GM21526 (cell line): ENCODE measurements around the gene SLC25A45.

ENCODE experiments used
- ATAC-seq: cut with Tn5 transposase; IDR thresholded peaks from one replicate; pipeline ENCODE4 v1.9.1; 2021; ENCODE audit warnings: moderate library complexity; ENCODE audit not compliant: unreplicated experiment, low FRiP score

SLC25A45 gene

GRCh38 chr11:65327021-65327420, 55.4 kb downstream of the SLC25A45 start:
- no peak for ATAC-seq

- no peak for ATAC-seq
Measured at GRCh38 chr11:65325435-65325834, 57.0 kb downstream of the SLC25A45 start.
